Activated CD4-positive, alpha-beta T cell treated with anti-CD3 and anti-CD28 coated beads, Interleukin-2, amount 10 ng/mL, durations not matched to agents 7 days and 5 days (primary cell): ENCODE results near the gene TMEM225B. TPM values are rescaled to one million over a fixed set of nuclear protein-coding genes. Genes with fewer than 3 reads are reported as not detected.
"Not testable (repeated sequence)": the region's sequence is repeated elsewhere in the genome, so short reads cannot be mapped to it uniquely, and the experiment has no call there.

Experiments used
- CTCF ChIA-PET: fragments of 350-600 bp; sonication (Branson Sonifier 250); formaldehyde crosslinking; loops from one replicate; lab custom pipeline; 2021; ENCODE audit warnings: antibody characterized with exemption; lab: Charles Lee
- POLR2A ChIA-PET: fragments of 350-600 bp; sonication (Branson Sonifier 250); formaldehyde crosslinking; loops from one replicate; lab custom pipeline; 2021; ENCODE audit warnings: antibody characterized with exemption; lab: Charles Lee
- DNase-seq: peaks from one replicate; pipeline ENCODE4 v3.0.0-alpha.2; 2020
- H3K27ac Mint-ChIP-seq: one replicate; pipeline ENCODE4 v1.8.0; 2021; ENCODE audit warnings: mild to moderate bottlenecking, moderate library complexity, mixed read lengths
- H3K27me3 Mint-ChIP-seq: one replicate; pipeline ENCODE4 v1.8.0; 2021; ENCODE audit warnings: mixed read lengths
- H3K36me3 Mint-ChIP-seq: one replicate; pipeline ENCODE4 v1.8.0; 2021; ENCODE audit warnings: low read depth, mixed read lengths
- H3K4me1 Mint-ChIP-seq: one replicate; pipeline ENCODE4 v1.8.0; 2021; ENCODE audit warnings: mixed read lengths
- H3K4me3 Mint-ChIP-seq: one replicate; pipeline ENCODE4 v1.8.0; 2021; ENCODE audit warnings: mild to moderate bottlenecking, moderate library complexity, mixed read lengths
- H3K9me3 Mint-ChIP-seq: one replicate; pipeline ENCODE4 v1.8.0; 2021; ENCODE audit warnings: mixed read lengths
- total RNA-seq, 2 experiments: library from RNA; stranded (reverse); gene quantifications; one replicate each; pipeline ENCODE4 v1.2.3, GENCODE V29; 2021

TMEM225B gene
- total RNA-seq, 2 experiments from 2014 or later: 1.2 to 1.3 TPM

GRCh38 chr7:99653754-99654153, 55.7 kb downstream of the TMEM225B start:
- no peak overlapping the region for H3K27ac Mint-ChIP-seq
- no peak overlapping the region for H3K4me3 Mint-ChIP-seq
- POLR2A ChIA-PET: no interaction called here
- peaks cover 23% of the 10 kb centered on the region for H3K36me3 Mint-ChIP-seq
- CTCF ChIA-PET: no interaction called here
- no peak for DNase-seq
- H3K27me3 Mint-ChIP-seq: no peaks in the 10 kb centered on the region
- peaks cover 2% of the 10 kb centered on the region for H3K4me1 Mint-ChIP-seq
- H3K9me3 Mint-ChIP-seq: peaks cover 5% of the 10 kb centered on the region

GRCh38 chr7:99654626-99655025, 56.6 kb downstream of the TMEM225B start:
- H3K9me3 Mint-ChIP-seq, POLR2A ChIA-PET, H3K27me3 Mint-ChIP-seq, CTCF ChIA-PET, H3K4me3 Mint-ChIP-seq, H3K4me1 Mint-ChIP-seq, H3K27ac Mint-ChIP-seq, DNase-seq: not testable (repeated sequence)
- peaks cover 23% of the 10 kb centered on the region for H3K36me3 Mint-ChIP-seq

GRCh38 chr7:99657879-99658278, 59.8 kb downstream of the TMEM225B start:
- H3K27me3 Mint-ChIP-seq, POLR2A ChIA-PET, H3K4me1 Mint-ChIP-seq, DNase-seq, H3K4me3 Mint-ChIP-seq, CTCF ChIA-PET, H3K27ac Mint-ChIP-seq, H3K9me3 Mint-ChIP-seq: not testable (repeated sequence)
- H3K36me3 Mint-ChIP-seq: peaks cover 34% of the 10 kb centered on the region

Other genes with a start within 250 kb of the TMEM225B start
- 100 to 1,000 TPM; 361 to 399 TPM for gene ARPC1B, start 223.5 kb upstream of the TMEM225B start, total RNA-seq
- 10 to 100 TPM; 81.4 to 81.9 TPM for gene PDAP1, start 189.7 kb upstream of the TMEM225B start, total RNA-seq
- gene BUD31, start 189.3 kb upstream of the TMEM225B start, total RNA-seq: 100 to 1,000 TPM in 1 of 2 experiments, 10 to 100 TPM in 1; 94.2 to 115 TPM
- 1 to 10 TPM; 5.7 to 8.6 TPM for gene PTCD1, start 159.5 kb upstream of the TMEM225B start, total RNA-seq
- 10 to 100 TPM; 58.5 to 61.9 TPM for gene CPSF4, start 159.3 kb upstream of the TMEM225B start, total RNA-seq
- 100 to 1,000 TPM; 369 to 370 TPM for gene ATP5MF, start 132.1 kb upstream of the TMEM225B start, total RNA-seq
- gene ZNF789, start 125.4 kb upstream of the TMEM225B start, total RNA-seq: 10 to 100 TPM; 28.1 to 28.2 TPM
- gene ZNF394, start 98.0 kb upstream of the TMEM225B start, total RNA-seq: 10 to 100 TPM; 52.1 to 53.1 TPM
- gene ZKSCAN5, start 93.6 kb upstream of the TMEM225B start, total RNA-seq: 10 to 100 TPM; 14.1 to 15.2 TPM
- gene FAM200A, start 46.2 kb upstream of the TMEM225B start, total RNA-seq: 1 to 10 TPM; 4.9 to 5.4 TPM
- gene ZNF655, start 39.6 kb upstream of the TMEM225B start, total RNA-seq: 10 to 100 TPM; 92.0 to 92.7 TPM
- 10 to 100 TPM; 28.5 to 31.1 TPM for gene ZSCAN25, start 18.7 kb downstream of the TMEM225B start, total RNA-seq
- not detected for gene CYP3A5, start 81.7 kb downstream of the TMEM225B start, total RNA-seq
- not detected for gene CYP3A7, start 136.9 kb downstream of the TMEM225B start, total RNA-seq
- gene CYP3A4, start 185.9 kb downstream of the TMEM225B start, total RNA-seq: not detected
- gene CYP3A43, start 229.7 kb downstream of the TMEM225B start, total RNA-seq: not detected